GM21723 (cell line): ENCODE data around the gene ERLIN1.

ENCODE experiments used
- ATAC-seq: cut with Tn5 transposase; IDR thresholded peaks from one replicate; pipeline ENCODE4 v1.9.1; 2021; ENCODE audit warnings: mild to moderate bottlenecking, moderate library complexity; ENCODE audit not compliant: unreplicated experiment

ERLIN1 gene

GRCh38 chr10:100185364-100186252, at the start of gene ERLIN1:
TSS of gene ERLIN1 (minus strand) at chr10:100186029. CDS start at chr10:100185626, 403 bp downstream.
- peak; percentile 77 for ATAC-seq

GRCh38 chr10:100232101-100232500, 46.3 kb upstream of the ERLIN1 start:
- no peak for ATAC-seq

GRCh38 chr10:100229819-100230422, 44.1 kb upstream of the ERLIN1 start:
- ATAC-seq, result no peak

GRCh38 chr10:100223879-100224278, 38.0 kb upstream of the ERLIN1 start:
- no peak for ATAC-seq

- ATAC-seq, result no peak
These were observed 36.7 kb upstream of the ERLIN1 start for GRCh38 chr10:100222529-100222928.

- no peak for ATAC-seq
These were observed 30.2 kb upstream of the ERLIN1 start for GRCh38 chr10:100216006-100216405.

- ATAC-seq, result no peak
These were observed 23.5 kb upstream of the ERLIN1 start for GRCh38 chr10:100209303-100209702.

GRCh38 chr10:100208276-100208675, 22.4 kb upstream of the ERLIN1 start:
- no peak for ATAC-seq

GRCh38 chr10:100204370-100204769, 18.5 kb upstream of the ERLIN1 start:
- no peak for ATAC-seq

GRCh38 chr10:100201549-100201948, 15.7 kb upstream of the ERLIN1 start:
- no peak for ATAC-seq

GRCh38 chr10:100194711-100195110, 8.9 kb upstream of the ERLIN1 start:
- ATAC-seq, result no peak

- ATAC-seq, result no peak
These were observed 6.5 kb upstream of the ERLIN1 start for GRCh38 chr10:100192350-100192749.

- ATAC-seq, result peak; percentile 62
These were observed 704 bp upstream of the ERLIN1 start for GRCh38 chr10:100186253-100187212.

GRCh38 chr10:100184840-100185239, 989 bp downstream of the ERLIN1 start:
- ATAC-seq, result no peak

- no peak for ATAC-seq
These were observed 1.4 kb downstream of the ERLIN1 start for GRCh38 chr10:100184426-100184825.

GRCh38 chr10:100183481-100183880, 2.3 kb downstream of the ERLIN1 start:
- ATAC-seq, result no peak

- no peak for ATAC-seq
These were observed 2.9 kb downstream of the ERLIN1 start for GRCh38 chr10:100182908-100183307.

- no peak for ATAC-seq
These were observed 3.5 kb downstream of the ERLIN1 start for GRCh38 chr10:100182281-100182680.

- ATAC-seq, result no peak
These were observed 10.0 kb downstream of the ERLIN1 start for GRCh38 chr10:100175875-100176274.

GRCh38 chr10:100174699-100175677, 10.8 kb downstream of the ERLIN1 start:
- ATAC-seq, result peak; percentile 94
